ENCODE data around the gene TXNL1. TPM values are rescaled to one million over a fixed set of nuclear protein-coding genes. Genes with fewer than 3 reads are reported as not detected.

The TXNL1 gene
- total and polyA plus RNA-seq, 4 donors = 49.8 to 76.7 (median 56.0) TPM

DNA sequence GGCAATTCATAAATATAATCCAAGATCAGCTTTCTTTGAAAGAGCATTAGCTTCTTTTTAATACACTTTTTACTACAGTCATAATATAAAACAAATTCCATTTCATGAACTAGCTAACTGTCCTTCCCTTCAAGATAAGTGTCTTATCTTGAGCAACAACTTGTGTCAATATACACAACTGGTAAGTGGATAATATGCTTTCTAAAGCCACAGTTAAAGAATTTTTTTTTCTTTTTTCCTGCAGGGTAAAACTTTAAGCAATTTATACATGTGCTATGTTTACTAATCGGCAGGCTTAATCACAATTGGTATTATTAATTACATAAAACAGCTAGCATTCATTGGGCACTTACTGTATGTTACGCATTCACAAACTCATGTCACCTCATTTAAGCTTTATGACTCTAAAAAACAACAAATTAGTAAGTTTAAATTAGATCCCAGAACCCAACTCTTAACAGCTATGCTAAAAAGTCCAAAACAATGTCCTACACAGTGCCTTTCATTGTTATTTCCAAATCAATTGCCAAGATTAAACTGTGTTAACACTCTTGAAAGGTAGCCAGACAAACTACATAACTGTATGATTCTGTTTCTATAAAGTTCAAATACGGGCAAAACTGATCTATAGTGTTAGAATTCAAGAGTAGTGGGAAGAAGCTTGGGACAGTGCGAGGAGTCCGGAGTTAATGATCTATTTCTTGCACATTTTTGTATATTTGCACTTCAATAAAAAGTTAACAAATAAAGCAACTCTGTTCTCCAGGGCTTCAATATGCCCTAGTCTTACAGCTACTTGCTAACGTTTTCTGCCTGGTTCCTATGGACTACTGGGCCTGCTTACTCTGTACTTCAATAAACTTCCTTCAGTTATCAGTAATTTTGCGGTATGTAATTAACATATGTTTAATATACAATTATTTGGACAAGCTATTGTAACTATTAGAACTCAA, 6.0 kb downstream of the TXNL1 start:
- H3K9ac ChIP-seq (ENCODE audit: insufficient read depth in 1 of 2, low read length in 2 of 2) = no peak overlapping the region
- TF ChIP-seq, protein P1, sequence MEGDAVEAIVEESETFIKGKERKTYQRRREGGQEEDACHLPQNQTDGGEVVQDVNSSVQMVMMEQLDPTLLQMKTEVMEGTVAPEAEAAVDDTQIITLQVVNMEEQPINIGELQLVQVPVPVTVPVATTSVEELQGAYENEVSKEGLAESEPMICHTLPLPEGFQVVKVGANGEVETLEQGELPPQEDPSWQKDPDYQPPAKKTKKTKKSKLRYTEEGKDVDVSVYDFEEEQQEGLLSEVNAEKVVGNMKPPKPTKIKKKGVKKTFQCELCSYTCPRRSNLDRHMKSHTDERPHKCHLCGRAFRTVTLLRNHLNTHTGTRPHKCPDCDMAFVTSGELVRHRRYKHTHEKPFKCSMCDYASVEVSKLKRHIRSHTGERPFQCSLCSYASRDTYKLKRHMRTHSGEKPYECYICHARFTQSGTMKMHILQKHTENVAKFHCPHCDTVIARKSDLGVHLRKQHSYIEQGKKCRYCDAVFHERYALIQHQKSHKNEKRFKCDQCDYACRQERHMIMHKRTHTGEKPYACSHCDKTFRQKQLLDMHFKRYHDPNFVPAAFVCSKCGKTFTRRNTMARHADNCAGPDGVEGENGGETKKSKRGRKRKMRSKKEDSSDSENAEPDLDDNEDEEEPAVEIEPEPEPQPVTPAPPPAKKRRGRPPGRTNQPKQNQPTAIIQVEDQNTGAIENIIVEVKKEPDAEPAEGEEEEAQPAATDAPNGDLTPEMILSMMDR (IDR thresholded peaks at IDR 0.05; ENCODE audit: control extremely low read depth, extremely low read depth) = no peak
- no peak overlapping the region for H3K4me3 ChIP-seq
- no peaks in the 10 kb centered on the region for H3K27me3 ChIP-seq (ENCODE audit: control insufficient read depth in 3 of 3, insufficient read depth in 3 of 3, low read length in 2 of 3)
- H3K27ac ChIP-seq (ENCODE audit: low read depth in 1 of 2, low read length in 1 of 2) = no peak overlapping the region
- WGBS, 2 donors = 79 to 85% methylated on average over 7 of the region's 7 CpGs
- ATAC-seq (ENCODE audit: insufficient read depth, low FRiP score) (no peak), DNase-seq (no peak)
- peaks cover 4 to 24% (median 10%) of the 10 kb centered on the region in 5 donors for H3K4me1 ChIP-seq (ENCODE audit: control insufficient read depth in 5 of 5, insufficient read depth in 5 of 5, low read length in 5 of 5)
- H3K9me3 ChIP-seq (ENCODE audit: control insufficient read depth in 4 of 4, insufficient read depth in 3 of 4, low read length in 3 of 4) = no peaks in the 10 kb centered on the region
- peaks cover 0 to 4% (median 3%) of the 10 kb centered on the region in 4 donors for H3K36me3 ChIP-seq (ENCODE audit: control insufficient read depth in 4 of 4, insufficient read depth in 4 of 4, low read length in 4 of 4)

GRCh38 chr18:56627991-56628390, 10.4 kb downstream of the TXNL1 start:
- ATAC-seq (ENCODE audit: insufficient read depth, low FRiP score) = no peak
- Histone ChIP-seq H3K4me1 (ENCODE audit: control insufficient read depth in 5 of 5, insufficient read depth in 5 of 5, low read length in 5 of 5) (peaks cover 0 to 19% (median 6%) of the 10 kb centered on the region in 5 donors), H3K9ac (ENCODE audit: insufficient read depth in 1 of 2, low read length in 2 of 2) (no peak overlapping the region), H3K4me3 (no peak overlapping the region), H3K36me3 (ENCODE audit: control insufficient read depth in 4 of 4, insufficient read depth in 4 of 4, low read length in 4 of 4) (peaks cover 0 to 6% (median 3%) of the 10 kb centered on the region in 4 donors), H3K9me3 (ENCODE audit: control insufficient read depth in 4 of 4, insufficient read depth in 3 of 4, low read length in 3 of 4) (no peaks in the 10 kb centered on the region), H3K27me3 (ENCODE audit: control insufficient read depth in 3 of 3, insufficient read depth in 3 of 3, low read length in 2 of 3) (no peaks in the 10 kb centered on the region), H3K27ac (ENCODE audit: low read depth in 1 of 2, low read length in 1 of 2) (no peak overlapping the region)
- TF ChIP-seq, protein P1 (IDR thresholded peaks at IDR 0.05; ENCODE audit: control extremely low read depth, extremely low read depth) = no peak
- no peak for DNase-seq
- WGBS, 2 donors = 80 to 86% methylated on average over 2 of the region's 2 CpGs

DNA sequence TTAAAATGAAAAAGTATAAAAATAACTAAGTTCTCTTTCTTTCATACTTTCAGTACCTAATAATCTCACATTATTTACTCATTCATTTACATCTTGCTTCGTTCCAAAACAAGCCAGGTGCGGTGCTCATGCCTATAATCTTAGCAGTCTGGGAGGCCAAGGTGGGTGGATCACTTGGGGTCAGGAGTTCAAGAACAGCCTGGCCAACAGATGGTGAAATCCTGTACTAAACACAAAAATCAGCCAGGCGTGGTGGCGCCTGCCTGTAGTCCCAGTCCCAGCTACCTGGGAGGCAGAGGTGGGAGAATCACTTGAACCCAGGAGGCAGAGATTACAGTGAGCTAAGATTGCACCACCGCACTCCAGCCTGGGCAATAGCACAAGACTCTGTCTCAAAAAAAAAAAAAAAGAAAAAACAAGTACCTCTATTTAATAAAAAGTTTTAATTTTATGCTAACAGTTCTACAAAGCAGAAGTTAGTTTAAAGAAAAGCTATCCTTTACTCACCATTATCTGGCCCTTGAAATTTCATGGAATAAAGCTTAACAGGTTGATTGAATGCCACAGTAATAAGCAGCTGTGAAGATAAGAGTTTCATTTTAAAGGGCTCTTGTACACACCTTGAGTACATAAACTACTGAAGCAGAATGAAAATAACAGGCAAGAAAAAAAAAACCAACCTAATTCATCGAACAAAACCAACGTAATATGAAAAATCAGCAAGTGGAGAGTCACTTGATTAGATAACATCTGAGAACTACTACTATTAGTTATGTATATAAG, 22.5 kb downstream of the TXNL1 start:
- H3K9me3 ChIP-seq (ENCODE audit: control insufficient read depth in 4 of 4, insufficient read depth in 3 of 4, low read length in 3 of 4) = no peaks in the 10 kb centered on the region
- DNase-seq = peak in 1 of 3 donors; percentile 13
- 63 to 81% methylated on average over 7 of the region's 7 CpGs for WGBS, 2 donors
- no peak overlapping the region for H3K27ac ChIP-seq (ENCODE audit: low read depth in 1 of 2, low read length in 1 of 2)
- no peaks in the 10 kb centered on the region for H3K27me3 ChIP-seq (ENCODE audit: control insufficient read depth in 3 of 3, insufficient read depth in 3 of 3, low read length in 2 of 3)
- no peak overlapping the region for H3K9ac ChIP-seq (ENCODE audit: insufficient read depth in 1 of 2, low read length in 2 of 2)
- ATAC-seq (ENCODE audit: insufficient read depth, low FRiP score) = peak; percentile 34
- no peak overlapping the region for H3K4me3 ChIP-seq
- TF ChIP-seq, protein P1 (IDR thresholded peaks at IDR 0.05; ENCODE audit: control extremely low read depth, extremely low read depth) = no peak
- H3K4me1 ChIP-seq (ENCODE audit: control insufficient read depth in 5 of 5, insufficient read depth in 5 of 5, low read length in 5 of 5) = no peaks in the 10 kb centered on the region
- H3K36me3 ChIP-seq (ENCODE audit: control insufficient read depth in 4 of 4, insufficient read depth in 4 of 4, low read length in 4 of 4) = peaks cover 18 to 32% (median 25%) of the 10 kb centered on the region in 4 donors

Measured in lung (tissue), 12 donors.